K562 (cell line): Measurements from ENCODE around the gene WDR27. TPM values are rescaled to one million over a fixed set of nuclear protein-coding genes. Genes with fewer than 3 reads are reported as not detected.

Source experiments
- ATAC-seq: fragments of 200-7000 bp; cut with Tn5 transposase; 3 replicates; pipeline ENCODE4 v1.9.1; 2020; ENCODE audit warnings: moderate library complexity
- BruUV-seq: library from RNA; stranded (reverse); fragments of 400-500 nt; replicated peaks from 2 replicates; lab custom pipeline; 2021; lab: Mats Ljungman, UMichigan
- CTCF ChIA-PET: fragments of 300-600 bp; formaldehyde crosslinking; extraction: SDS; loops from one replicate; lab custom pipeline; 2021; ENCODE audit warnings: low intra/inter-chr PET ratio; lab: Yijun Ruan, JAX
- POLR2A ChIA-PET: fragments of 300-600, 350-650 bp; sonication (Branson Sonifier 250); formaldehyde crosslinking; extraction: SDS; loops from one replicate; lab custom pipeline; 2021; ENCODE audit warnings: antibody characterized with exemption, inconsistent platforms; lab: Yijun Ruan, JAX
- DNase-seq, 4 experiments: peaks; one replicate each; pipeline versions ENCODE4 v3.0.0 to v3.0.0-alpha.2; 2011 to 2018; ENCODE audit warnings: low spot score in 3 of 4, mixed read lengths in 3 of 4; ENCODE audit errors: extremely low read depth in 1 of 4
- FAIRE-seq: peaks from 2 replicates; lab custom pipeline; 2011; peaks lifted over from hg19 to GRCh38; lab: Jason Lieb, UNC
- H2AFZ ChIP-seq: 2 replicates; pipeline ENCODE4 v1.6.0; 2011; ENCODE audit warnings: low read depth, low read length, control low read depth, inconsistent platforms
- H3K27ac ChIP-seq: fragments of 200-600 bp; 3 replicates; pipeline ENCODE4 v1.8.0; 2011; ENCODE audit warnings: low read depth, mild to moderate bottlenecking, control low read depth, inconsistent platforms, low read length, moderate library complexity, mixed read lengths; ENCODE audit errors: extremely low read depth
- H3K27me3 ChIP-seq, 2 experiments: fragments of 300-600 bp in 1 of 2; 2 replicates in 1 of 2; 3 replicates in 1 of 2; pipeline versions ENCODE4 v1.6.0 to v1.8.0; 2011; ENCODE audit warnings: inconsistent platforms in 2 of 2, low read length in 2 of 2, mild to moderate bottlenecking in 1 of 2, mixed read lengths in 1 of 2, moderate library complexity in 1 of 2; ENCODE audit not compliant: control insufficient read depth in 2 of 2, insufficient read depth in 2 of 2
- H3K36me3 ChIP-seq: fragments of 300-600 bp; 3 replicates; pipeline ENCODE4 v1.8.0; 2011; ENCODE audit warnings: mild to moderate bottlenecking, low read length, inconsistent platforms; ENCODE audit not compliant: control insufficient read depth, insufficient read depth
- H3K4me1 ChIP-seq, 2 experiments: fragments of 200-600 bp in 1 of 2; replicated peaks in 1 of 2; 2 replicates in 1 of 2; 3 replicates in 1 of 2; pipeline versions ENCODE4 v1.5.1 to v1.8.0; 2011; ENCODE audit warnings: inconsistent platforms in 2 of 2, low read length in 2 of 2, mild to moderate bottlenecking in 1 of 2, mixed read lengths in 1 of 2, moderate library complexity in 1 of 2; ENCODE audit not compliant: control insufficient read depth in 2 of 2, insufficient read depth in 2 of 2
- H3K4me2 ChIP-seq: 2 replicates; pipeline ENCODE4 v1.6.1; 2011; ENCODE audit warnings: low read length, control low read depth, inconsistent platforms, mixed read lengths; ENCODE audit not compliant: insufficient read depth
- H3K4me3 ChIP-seq: fragments of 200-600 bp; sonication (generic), shearing (Covaris generic); 2 replicates; pipeline ENCODE4 v1.5.1; 2016; ENCODE audit warnings: control low read depth, inconsistent platforms
- H3K79me2 ChIP-seq: fragments of 200-600 bp; 3 replicates; pipeline ENCODE4 v1.8.0; 2011; ENCODE audit warnings: low read length, inconsistent platforms; ENCODE audit not compliant: control insufficient read depth, insufficient read depth
- H3K9ac ChIP-seq, 2 experiments: 2 replicates each; pipeline versions ENCODE4 v1.6.0 to v1.6.1; 2011; ENCODE audit warnings: low read depth in 2 of 2, low read length in 2 of 2, control low read depth in 1 of 2, inconsistent platforms in 1 of 2, mild to moderate bottlenecking in 1 of 2, mixed read lengths in 1 of 2; ENCODE audit not compliant: insufficient read depth in 1 of 2
- H3K9me1 ChIP-seq: one replicate; pipeline ENCODE4 v1.6.0; 2011; ENCODE audit warnings: inconsistent platforms, mild to moderate bottlenecking, low read length, moderate library complexity; ENCODE audit not compliant: control insufficient read depth, insufficient read depth
- H3K9me3 ChIP-seq: replicated peaks from 2 replicates; pipeline ENCODE4 v1.5.1; 2011; ENCODE audit warnings: low read depth, low read length, inconsistent platforms; ENCODE audit not compliant: control insufficient read depth, insufficient read depth
- H4K20me1 ChIP-seq: replicated peaks from 2 replicates; pipeline ENCODE4 v1.6.1; 2011; ENCODE audit warnings: low read length, inconsistent platforms, mixed read lengths; ENCODE audit not compliant: control insufficient read depth, insufficient read depth
- CBFB ChIP-seq: sonication (generic); formaldehyde crosslinking; IDR thresholded peaks from 2 replicates; pipeline ENCODE4 v1.4.0; 2020; ENCODE audit warnings: mild to moderate bottlenecking, missing genetic modification reagents
- CBX3 ChIP-seq, 2 experiments: IDR thresholded peaks; 1 replicate in 1 of 2; 2 replicates in 1 of 2; pipeline ENCODE4 v1.6.1; 2012; ENCODE audit warnings: inconsistent platforms in 2 of 2, low read length in 2 of 2, borderline replicate concordance in 1 of 2, control low read depth in 1 of 2
- ILF3 ChIP-seq: fragments of 450-650 bp; IDR thresholded peaks from 2 replicates; pipeline ENCODE4 v1.6.1; 2018; ENCODE audit warnings: antibody characterized with exemption, mild to moderate bottlenecking, moderate library complexity, borderline replicate concordance
- IRF1 ChIP-seq: sonication (generic); formaldehyde crosslinking; IDR thresholded peaks from 2 replicates; pipeline ENCODE4 v1.8.0; 2022; ENCODE audit warnings: missing genetic modification reagents, mild to moderate bottlenecking, borderline replicate concordance
- SMAD2 ChIP-seq: fragments of 150-350 bp; IDR thresholded peaks from 2 replicates; pipeline ENCODE4 v1.6.1; 2014; ENCODE audit warnings: low read depth, mild to moderate bottlenecking, low read length
- TAF15 ChIP-seq: fragments of 200-400 bp; formaldehyde crosslinking; IDR thresholded peaks from 2 replicates; pipeline ENCODE4 v1.6.1; 2017; ENCODE audit warnings: mild to moderate bottlenecking, low read depth, low read length, moderate library complexity
- TOE1 ChIP-seq, 2 experiments: fragments of 450-650 bp in 1 of 2; sonication (generic) in 1 of 2; formaldehyde crosslinking in 1 of 2; IDR thresholded peaks; 2 replicates each; pipeline versions ENCODE4 v1.7.1 to v1.8.0; 2016 to 2022; ENCODE audit warnings: borderline replicate concordance in 2 of 2, mild to moderate bottlenecking in 2 of 2, antibody characterized with exemption in 1 of 2, inconsistent platforms in 1 of 2, low read depth in 1 of 2, missing genetic modification reagents in 1 of 2, moderate library complexity in 1 of 2
- XRCC5 ChIP-seq: fragments of 200-400 bp; formaldehyde crosslinking; IDR thresholded peaks from 2 replicates; pipeline ENCODE4 v1.6.1; 2017; ENCODE audit warnings: low read depth, mild to moderate bottlenecking, low read length
- ZNF134 ChIP-seq: fragments of 250-450 bp; sonication (Bioruptor Pico); conservative IDR thresholded peaks from 2 replicates; pipeline ENCODE4 v1.4.0; 2020
- ZNF324 ChIP-seq: fragments of 250-450 bp; sonication (Bioruptor Pico); IDR thresholded peaks from 2 replicates; pipeline ENCODE4 v1.4.0; 2020; ENCODE audit warnings: mild to moderate bottlenecking
- WGBS: fragments of 100-300 bp; shearing (Covaris generic); methylation state at CpG from one replicate; pipeline ENCODE4 v1.1.6; 2016; ENCODE audit warnings: low coverage, mixed read lengths; ENCODE audit not compliant: insufficient coverage; ENCODE audit errors: missing lambda C conversion rate; 5-methylcytosine and 5-hydroxymethylcytosine counted together
- in situ Hi-C: fragments of 300-500 bp; cut with MboI; formaldehyde crosslinking; loops from 4 replicates; pipeline ENCODE4 v1.15.0; 2018; ENCODE audit warnings: inconsistent platforms, mixed read lengths
- intact Hi-C: fragments of 100-400 bp; cut with micrococcal nuclease; formaldehyde crosslinking; loops from 2 replicates; pipeline ENCODE4 v1.14.2; 2022
- polyA plus RNA-seq, 8 experiments: library from polyadenylated mRNA; depleted of rRNA in 4 of 8; stranded (reverse) in 5 of 8; unstranded in 3 of 8; fragments of >200 nt; fragmentation: Nextera tagmentation in 2 of 8; fragmentation: Illumina TruSeq in 1 of 8; extraction: Ambion mirVana in 2 of 8; extraction: Trizol in 1 of 8; gene quantifications; 2 replicates each; pipeline versions ENCODE4 v1.2.1 to v1.2.3, GENCODE V29; 2011 to 2014; ENCODE audit warnings: inconsistent platforms in 1 of 8, missing spikeins in 1 of 8
- total RNA-seq, 7 experiments: library from RNA; depleted of rRNA in 6 of 7; stranded (reverse); fragments of >200 nt in 6 of 7; fragmentation: Illumina TruSeq in 2 of 7; extraction: Trizol in 2 of 7; gene quantifications; 2 replicates each; pipeline versions ENCODE4 v1.2.1 to v1.2.3, GENCODE V29; 2011 to 2021; ENCODE audit warnings: low replicate concordance in 1 of 7

WDR27 gene
- total and polyA plus RNA-seq, 9 of the 15 experiments (the other 6 are each of a cell fraction or from before 2014, with no cell fraction given) = 4.3 to 77.2 (median 22.7) TPM

GRCh38 chr6:169495601-169496000, 206.2 kb downstream of the WDR27 start:
- no peak overlapping the region for H3K4me3 ChIP-seq
- ATAC-seq (no peak), DNase-seq (no peak), FAIRE-seq (no peak)
- H3K4me2 ChIP-seq = no peak overlapping the region
- ChIA-PET CTCF (no interaction called here), POLR2A (no interaction called here)
- no TSS peak for BruUV-seq
- no peaks in the 10 kb centered on the region for H3K79me2 ChIP-seq
- no peak overlapping the region for H2AFZ ChIP-seq
- H3K27me3 ChIP-seq = peaks cover 19% of the 10 kb centered on the region in 2 experiments; a peak in 4 of 5 replicates
- intact Hi-C loops = no loop called here
- no peaks in the 10 kb centered on the region for H3K9me3 ChIP-seq
- H3K9ac ChIP-seq = no peak overlapping the region
- in situ Hi-C loops = no loop called here
- H3K4me1 ChIP-seq = no peaks in the 10 kb centered on the region
- H4K20me1 ChIP-seq = no peaks in the 10 kb centered on the region; the same call in 1 of the 2 replicates
- no peaks in the 10 kb centered on the region for H3K9me1 ChIP-seq
- TF ChIP-seq XRCC5 = no peak
- TF ChIP-seq TAF15 = no peak
- no peak for TF ChIP-seq ZNF324
- no peak overlapping the region for H3K27ac ChIP-seq
- no peaks in the 10 kb centered on the region for H3K36me3 ChIP-seq

GRCh38 chr6:169494038-169494437, 207.8 kb downstream of the WDR27 start:
- BruUV-seq = no TSS peak
- DNase-seq = no peak
- FAIRE-seq = no peak
- Histone ChIP-seq H3K27me3 (peaks cover 13 to 18% of the 10 kb centered on the region in 2 experiments; a peak in 4 of 5 replicates), H3K9ac (no peak overlapping the region), H3K27ac (no peak overlapping the region), H3K36me3 (no peaks in the 10 kb centered on the region), H3K79me2 (no peaks in the 10 kb centered on the region), H3K9me1 (no peaks in the 10 kb centered on the region), H3K4me3 (no peak overlapping the region), H2AFZ (no peak overlapping the region), H3K9me3 (no peaks in the 10 kb centered on the region), H4K20me1 (no peaks in the 10 kb centered on the region), H3K4me1 (no peaks in the 10 kb centered on the region), H3K4me2 (no peak overlapping the region)
- ChIA-PET CTCF (no interaction called here), POLR2A (interaction anchor here (0.6 kb wide), 1 partner anchor 37 kb away, joined by 3 read pairs; no protein-coding TSS in a partner anchor)
- in situ Hi-C loops (no loop called here), intact Hi-C loops (no loop called here)
- no peak for ATAC-seq
- WGBS = 0% methylated on average over 3 of the region's 3 CpGs
- no peak for TF ChIP-seq SMAD2
- no peak for TF ChIP-seq CBFB (CRISPR knock-in tag)
- no peak for TF ChIP-seq IRF1 (CRISPR knock-in tag)
- peak; percentile 71 for TF ChIP-seq ZNF134 (CRISPR knock-in tag)
- TF ChIP-seq TOE1 (IDR thresholded peaks at IDR 0.05; ENCODE audit: borderline replicate concordance) = no peak
- TF ChIP-seq TOE1 (CRISPR knock-in tag; IDR thresholded peaks at IDR 0.05; ENCODE audit: borderline replicate concordance, low read depth) = no peak
- no peak for TF ChIP-seq CBX3 (IDR thresholded peaks at IDR 0.05; ENCODE audit: borderline replicate concordance in 1 of 2, low read length in 2 of 2)
- no peak for TF ChIP-seq ILF3
- TF ChIP-seq, all 486 proteins: peak for 1
